ENCODE results near the gene IGFLR1.

IGFLR1 gene

GRCh38 chr19:35785339-35785627 lies 43.0 kb upstream of the IGFLR1 start:
- WGBS (ENCODE audit: insufficient coverage, insufficient read length) = no CpG with 5 or more reads among the region's 10 CpGs
- no peaks in the 10 kb centered on the region; the same call in 1 of the 2 replicates for H3K36me3 ChIP-seq (ENCODE audit: control insufficient read depth, insufficient read depth, low read length)
- H3K27ac ChIP-seq (ENCODE audit: low read length) = no peak overlapping the region
- peaks cover 7% of the 10 kb centered on the region for H3K4me1 ChIP-seq (ENCODE audit: control insufficient read depth, insufficient read depth, low read length)
- no peak for DNase-seq (ENCODE audit: low read depth, low spot score)
- no peaks in the 10 kb centered on the region for H3K27me3 ChIP-seq (ENCODE audit: control insufficient read depth, insufficient read depth, low read length)
- peak overlapping the region; percentile 43; the same call in 1 of the 2 replicates for H3K4me3 ChIP-seq (ENCODE audit: low read length)
- H3K9me3 ChIP-seq (ENCODE audit: control insufficient read depth, insufficient read depth, low read length) = no peaks in the 10 kb centered on the region

GRCh38 chr19:35784503-35785338 lies 42.5 kb upstream of the IGFLR1 start:
- Histone ChIP-seq H3K4me3 (ENCODE audit: low read length) (peak overlapping the region; percentile 43), H3K27me3 (ENCODE audit: control insufficient read depth, insufficient read depth, low read length) (no peaks in the 10 kb centered on the region), H3K36me3 (ENCODE audit: control insufficient read depth, insufficient read depth, low read length) (no peaks in the 10 kb centered on the region; the same call in 1 of the 2 replicates), H3K27ac (ENCODE audit: low read length) (no peak overlapping the region), H3K4me1 (ENCODE audit: control insufficient read depth, insufficient read depth, low read length) (peaks cover 7% of the 10 kb centered on the region), H3K9me3 (ENCODE audit: control insufficient read depth, insufficient read depth, low read length) (no peaks in the 10 kb centered on the region)
- WGBS (ENCODE audit: insufficient coverage, insufficient read length) = no CpG with 5 or more reads among the region's 45 CpGs
- no peak for DNase-seq (ENCODE audit: low read depth, low spot score)

- no peak for DNase-seq (ENCODE audit: low read depth, low spot score)
- Histone ChIP-seq H3K36me3 (ENCODE audit: control insufficient read depth, insufficient read depth, low read length) (no peaks in the 10 kb centered on the region; the same call in 1 of the 2 replicates), H3K4me1 (ENCODE audit: control insufficient read depth, insufficient read depth, low read length) (peaks cover 7% of the 10 kb centered on the region), H3K27me3 (ENCODE audit: control insufficient read depth, insufficient read depth, low read length) (no peaks in the 10 kb centered on the region), H3K9me3 (ENCODE audit: control insufficient read depth, insufficient read depth, low read length) (no peaks in the 10 kb centered on the region), H3K4me3 (ENCODE audit: low read length) (peak overlapping the region; percentile 26; the same call in 1 of the 2 replicates), H3K27ac (ENCODE audit: low read length) (no peak overlapping the region)
- WGBS (ENCODE audit: insufficient coverage, insufficient read length) = no CpG with 5 or more reads among the region's 28 CpGs
Observed at GRCh38 chr19:35783469-35784434, 41.5 kb upstream of the IGFLR1 start.

- DNase-seq (ENCODE audit: low read depth, low spot score) = no peak
- no peak overlapping the region for H3K27ac ChIP-seq (ENCODE audit: low read length)
- no peaks in the 10 kb centered on the region for H3K27me3 ChIP-seq (ENCODE audit: control insufficient read depth, insufficient read depth, low read length)
- H3K36me3 ChIP-seq (ENCODE audit: control insufficient read depth, insufficient read depth, low read length) = no peaks in the 10 kb centered on the region; the same call in 1 of the 2 replicates
- H3K4me1 ChIP-seq (ENCODE audit: control insufficient read depth, insufficient read depth, low read length) = peaks cover 7% of the 10 kb centered on the region
- whole genome bisulfite sequencing (ENCODE audit: insufficient coverage, insufficient read length) = no CpG with 5 or more reads among the region's 12 CpGs
- H3K4me3 ChIP-seq (ENCODE audit: low read length) = no peak overlapping the region
- H3K9me3 ChIP-seq (ENCODE audit: control insufficient read depth, insufficient read depth, low read length) = no peaks in the 10 kb centered on the region
Observed at GRCh38 chr19:35782589-35782988, 40.3 kb upstream of the IGFLR1 start.

GRCh38 chr19:35781650-35782049 lies 39.4 kb upstream of the IGFLR1 start:
- peaks cover 10% of the 10 kb centered on the region for H3K4me1 ChIP-seq (ENCODE audit: control insufficient read depth, insufficient read depth, low read length)
- no peak overlapping the region for H3K4me3 ChIP-seq (ENCODE audit: low read length)
- WGBS (ENCODE audit: insufficient coverage, insufficient read length) = no CpG with 5 or more reads among the region's 9 CpGs
- H3K27ac ChIP-seq (ENCODE audit: low read length) = no peak overlapping the region
- H3K27me3 ChIP-seq (ENCODE audit: control insufficient read depth, insufficient read depth, low read length) = no peaks in the 10 kb centered on the region
- no peak for DNase-seq (ENCODE audit: low read depth, low spot score)
- H3K36me3 ChIP-seq (ENCODE audit: control insufficient read depth, insufficient read depth, low read length) = no peaks in the 10 kb centered on the region; the same call in 1 of the 2 replicates
- no peaks in the 10 kb centered on the region for H3K9me3 ChIP-seq (ENCODE audit: control insufficient read depth, insufficient read depth, low read length)

- WGBS (ENCODE audit: insufficient coverage, insufficient read length) = no CpG with 5 or more reads among the region's 20 CpGs
- H3K36me3 ChIP-seq (ENCODE audit: control insufficient read depth, insufficient read depth, low read length) = no peaks in the 10 kb centered on the region; the same call in 1 of the 2 replicates
- H3K4me1 ChIP-seq (ENCODE audit: control insufficient read depth, insufficient read depth, low read length) = peaks cover 11% of the 10 kb centered on the region
Observed at GRCh38 chr19:35780717-35781116, 38.5 kb upstream of the IGFLR1 start.

GRCh38 chr19:35780058-35780457 lies 37.8 kb upstream of the IGFLR1 start:
- no peak for DNase-seq (ENCODE audit: low read depth, low spot score)
- Histone ChIP-seq H3K36me3 (ENCODE audit: control insufficient read depth, insufficient read depth, low read length) (no peaks in the 10 kb centered on the region; the same call in 1 of the 2 replicates), H3K9me3 (ENCODE audit: control insufficient read depth, insufficient read depth, low read length) (no peaks in the 10 kb centered on the region), H3K27ac (ENCODE audit: low read length) (no peak overlapping the region), H3K4me1 (ENCODE audit: control insufficient read depth, insufficient read depth, low read length) (peaks cover 9% of the 10 kb centered on the region), H3K27me3 (ENCODE audit: control insufficient read depth, insufficient read depth, low read length) (no peaks in the 10 kb centered on the region), H3K4me3 (ENCODE audit: low read length) (no peak overlapping the region)
- WGBS (ENCODE audit: insufficient coverage, insufficient read length) = no CpG with 5 or more reads among the region's 16 CpGs

More at GRCh38 chr19:35780717-35781116, 38.5 kb upstream of the IGFLR1 start:
- no peak for DNase-seq (ENCODE audit: low read depth, low spot score)
- H3K4me3 ChIP-seq (ENCODE audit: low read length) = no peak overlapping the region
- H3K9me3 ChIP-seq (ENCODE audit: control insufficient read depth, insufficient read depth, low read length) = no peaks in the 10 kb centered on the region
- H3K27ac ChIP-seq (ENCODE audit: low read length) = no peak overlapping the region
- no peaks in the 10 kb centered on the region for H3K27me3 ChIP-seq (ENCODE audit: control insufficient read depth, insufficient read depth, low read length)

- Histone ChIP-seq H3K4me1 (ENCODE audit: control insufficient read depth, insufficient read depth, low read length) (peaks cover 9% of the 10 kb centered on the region), H3K27ac (ENCODE audit: low read length) (no peak overlapping the region), H3K9me3 (ENCODE audit: control insufficient read depth, insufficient read depth, low read length) (no peaks in the 10 kb centered on the region), H3K27me3 (ENCODE audit: control insufficient read depth, insufficient read depth, low read length) (no peaks in the 10 kb centered on the region), H3K36me3 (ENCODE audit: control insufficient read depth, insufficient read depth, low read length) (no peaks in the 10 kb centered on the region; the same call in 1 of the 2 replicates), H3K4me3 (ENCODE audit: low read length) (no peak overlapping the region)
- DNase-seq (ENCODE audit: low read depth, low spot score) = no peak
- WGBS (ENCODE audit: insufficient coverage, insufficient read length) = no CpG with 5 or more reads among the region's 8 CpGs
Observed at GRCh38 chr19:35779033-35779432, 36.8 kb upstream of the IGFLR1 start.

GRCh38 chr19:35777961-35778360 lies 35.7 kb upstream of the IGFLR1 start:
- Histone ChIP-seq H3K27me3 (ENCODE audit: control insufficient read depth, insufficient read depth, low read length) (no peaks in the 10 kb centered on the region; the same call in 1 of the 2 replicates), H3K36me3 (ENCODE audit: control insufficient read depth, insufficient read depth, low read length) (no peaks in the 10 kb centered on the region; the same call in 1 of the 2 replicates), H3K27ac (ENCODE audit: low read length) (no peak overlapping the region), H3K4me3 (ENCODE audit: low read length) (no peak overlapping the region), H3K9me3 (ENCODE audit: control insufficient read depth, insufficient read depth, low read length) (no peaks in the 10 kb centered on the region), H3K4me1 (ENCODE audit: control insufficient read depth, insufficient read depth, low read length) (peaks cover 9% of the 10 kb centered on the region)
- no peak for DNase-seq (ENCODE audit: low read depth, low spot score)
- no CpG with 5 or more reads among the region's 7 CpGs for WGBS (ENCODE audit: insufficient coverage, insufficient read length)

All from iPS DF 6.9 (cell line).